ENCODE results near the gene PAPSS2. TPM values are rescaled to one million over a fixed set of nuclear protein-coding genes. Genes with fewer than 3 reads are reported as not detected.
A peak's percentile ranks its signal among the peaks of the same experiment; 100 is the strongest.

The PAPSS2 gene
- total RNA-seq, 2 donors from 2014 or later = 15.7 to 20.2 TPM

DNA sequence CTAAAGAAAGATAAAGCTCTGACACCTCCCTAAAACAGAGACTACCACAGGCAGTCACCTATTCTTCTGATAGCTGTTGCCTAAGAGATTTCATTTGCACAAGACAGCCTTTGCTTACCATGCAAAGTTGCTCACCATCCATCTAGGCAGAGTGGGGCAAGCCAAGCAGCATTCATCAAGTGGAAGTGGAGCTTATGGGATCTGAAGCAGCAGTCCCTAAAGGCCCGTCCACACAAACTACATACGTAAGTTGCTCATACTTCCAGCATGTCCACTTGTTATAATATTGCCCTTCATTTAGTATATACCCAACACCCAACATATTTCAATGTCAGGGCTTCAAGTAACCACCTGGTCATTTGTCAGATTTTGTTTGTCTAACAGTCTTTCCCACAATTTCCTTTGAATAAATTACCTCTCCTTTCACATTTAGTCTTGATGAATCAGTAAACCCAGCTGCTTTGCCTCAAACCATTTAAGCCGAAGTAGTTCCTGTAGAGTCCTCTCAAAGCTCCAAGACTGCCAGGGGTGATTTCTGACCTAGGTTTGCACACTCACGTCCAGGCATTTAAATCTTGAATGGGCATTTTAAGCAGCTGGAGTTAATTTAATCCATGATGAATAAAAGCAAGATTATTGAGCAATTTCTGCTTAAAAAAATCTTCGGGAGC, 90.5 kb downstream of the PAPSS2 start:
- peaks cover 53% of the 10 kb centered on the region for H3K36me3 ChIP-seq (ENCODE audit: control insufficient read depth, insufficient read depth, low read length)
- no peak overlapping the region for H3K9ac ChIP-seq (ENCODE audit: extremely low read depth, low read length, poor library complexity, severe bottlenecking)
- peaks cover 26% of the 10 kb centered on the region for H3K36me3 Mint-ChIP-seq (ENCODE audit: low read depth)
- TF ChIP-seq, protein P1, sequence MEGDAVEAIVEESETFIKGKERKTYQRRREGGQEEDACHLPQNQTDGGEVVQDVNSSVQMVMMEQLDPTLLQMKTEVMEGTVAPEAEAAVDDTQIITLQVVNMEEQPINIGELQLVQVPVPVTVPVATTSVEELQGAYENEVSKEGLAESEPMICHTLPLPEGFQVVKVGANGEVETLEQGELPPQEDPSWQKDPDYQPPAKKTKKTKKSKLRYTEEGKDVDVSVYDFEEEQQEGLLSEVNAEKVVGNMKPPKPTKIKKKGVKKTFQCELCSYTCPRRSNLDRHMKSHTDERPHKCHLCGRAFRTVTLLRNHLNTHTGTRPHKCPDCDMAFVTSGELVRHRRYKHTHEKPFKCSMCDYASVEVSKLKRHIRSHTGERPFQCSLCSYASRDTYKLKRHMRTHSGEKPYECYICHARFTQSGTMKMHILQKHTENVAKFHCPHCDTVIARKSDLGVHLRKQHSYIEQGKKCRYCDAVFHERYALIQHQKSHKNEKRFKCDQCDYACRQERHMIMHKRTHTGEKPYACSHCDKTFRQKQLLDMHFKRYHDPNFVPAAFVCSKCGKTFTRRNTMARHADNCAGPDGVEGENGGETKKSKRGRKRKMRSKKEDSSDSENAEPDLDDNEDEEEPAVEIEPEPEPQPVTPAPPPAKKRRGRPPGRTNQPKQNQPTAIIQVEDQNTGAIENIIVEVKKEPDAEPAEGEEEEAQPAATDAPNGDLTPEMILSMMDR (conservative IDR thresholded peaks at IDR 0.05) = no peak
- H3K27me3 ChIP-seq (ENCODE audit: control insufficient read depth, insufficient read depth, low read length, poor library complexity, severe bottlenecking) = no peaks in the 10 kb centered on the region
- H3K27ac Mint-ChIP-seq = peak overlapping the region; percentile 65
- no peaks in the 10 kb centered on the region for H3K27me3 Mint-ChIP-seq (ENCODE audit: insufficient read depth)
- peaks cover 23% of the 10 kb centered on the region for H3K4me1 Mint-ChIP-seq
- peaks cover 8% of the 10 kb centered on the region for H3K4me1 ChIP-seq (ENCODE audit: control insufficient read depth, insufficient read depth, low read length)
- no peak overlapping the region for H3K4me3 Mint-ChIP-seq
- H3K9me3 ChIP-seq (ENCODE audit: control insufficient read depth, low read length) = peaks cover 6% of the 10 kb centered on the region
- 81 to 96% methylated on average over 3 to 5 of the region's 5 CpGs for WGBS, 2 experiments (ENCODE audit: insufficient coverage in 1 of 2, insufficient read length in 1 of 2)
- H3K27ac ChIP-seq (ENCODE audit: low read depth, low read length) = no peak overlapping the region
- peaks cover 4% of the 10 kb centered on the region for H3K9me3 Mint-ChIP-seq
- H3K4me3 ChIP-seq (ENCODE audit: low read length) = no peak overlapping the region
- DNase-seq = no peak

DNA sequence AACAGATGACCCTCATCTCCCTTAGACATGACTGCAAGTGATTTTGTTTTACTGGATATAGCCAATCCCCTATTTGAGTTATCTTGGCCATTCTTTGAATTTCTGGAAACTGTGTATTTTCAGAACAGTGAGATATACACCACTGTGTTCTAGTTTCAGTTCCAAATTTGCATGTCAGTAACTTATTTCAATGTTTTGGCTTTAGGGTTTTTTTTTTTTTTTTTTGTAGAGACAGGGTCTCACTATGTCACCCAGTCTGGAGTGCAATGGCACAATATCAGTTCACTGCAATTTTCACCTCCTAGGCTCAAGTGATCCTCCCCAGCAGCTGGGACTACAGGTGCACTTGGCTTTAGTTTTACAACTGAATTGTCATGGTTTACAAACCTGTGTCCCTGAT, 91.1 kb downstream of the PAPSS2 start:
- Histone ChIP-seq H3K9me3 (ENCODE audit: control insufficient read depth, low read length) (no peaks in the 10 kb centered on the region), H3K4me3 (ENCODE audit: low read length) (no peak overlapping the region), H3K9ac (ENCODE audit: extremely low read depth, low read length, poor library complexity, severe bottlenecking) (no peak overlapping the region), H3K27ac (ENCODE audit: low read depth, low read length) (no peak overlapping the region), H3K36me3 (ENCODE audit: control insufficient read depth, insufficient read depth, low read length) (peaks cover 51% of the 10 kb centered on the region), H3K27me3 (ENCODE audit: control insufficient read depth, insufficient read depth, low read length, poor library complexity, severe bottlenecking) (no peaks in the 10 kb centered on the region), H3K4me1 (ENCODE audit: control insufficient read depth, insufficient read depth, low read length) (peaks cover 8% of the 10 kb centered on the region)
- TF ChIP-seq, protein P1 (conservative IDR thresholded peaks at IDR 0.05) = no peak
- Mint-ChIP-seq H3K36me3 (ENCODE audit: low read depth) (peaks cover 22% of the 10 kb centered on the region), H3K27ac (no peak overlapping the region), H3K9me3 (peaks cover 4% of the 10 kb centered on the region), H3K27me3 (ENCODE audit: insufficient read depth) (no peaks in the 10 kb centered on the region), H3K4me3 (no peak overlapping the region), H3K4me1 (peaks cover 23% of the 10 kb centered on the region)
- DNase-seq = no peak

DNA sequence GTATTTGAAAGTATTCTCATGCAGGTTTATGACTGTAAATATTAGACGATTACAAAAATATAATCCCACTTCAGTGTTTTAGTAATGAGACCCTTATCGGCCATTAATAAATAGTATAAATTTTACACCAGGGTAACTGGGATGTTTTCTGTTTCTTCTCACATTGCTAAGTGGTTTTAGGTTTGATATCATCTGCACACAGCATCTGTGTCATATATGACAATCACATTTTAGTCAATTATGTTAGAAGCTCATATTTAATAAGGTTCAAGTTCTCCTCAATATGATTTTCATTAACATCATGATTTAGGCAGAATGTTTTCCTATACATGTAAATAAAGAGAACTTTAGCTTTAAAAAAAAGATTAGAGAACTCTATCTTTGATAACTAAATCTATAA, 91.6 kb downstream of the PAPSS2 start:
- no peak overlapping the region for H3K27ac ChIP-seq (ENCODE audit: low read depth, low read length)
- TF ChIP-seq, protein P1 (conservative IDR thresholded peaks at IDR 0.05) = no peak
- peaks cover 23% of the 10 kb centered on the region for H3K4me1 Mint-ChIP-seq
- no peak overlapping the region for H3K9ac ChIP-seq (ENCODE audit: extremely low read depth, low read length, poor library complexity, severe bottlenecking)
- no peak overlapping the region for H3K4me3 Mint-ChIP-seq
- 93% methylated on average over 2 of the region's 2 CpGs; no CpG with 5 or more reads in 1 of the 2 experiments for WGBS, 2 experiments (ENCODE audit: insufficient coverage in 1 of 2, insufficient read length in 1 of 2)
- H3K27ac Mint-ChIP-seq = no peak overlapping the region
- H3K36me3 ChIP-seq (ENCODE audit: control insufficient read depth, insufficient read depth, low read length) = peaks cover 53% of the 10 kb centered on the region
- no peak overlapping the region for H3K4me3 ChIP-seq (ENCODE audit: low read length)
- H3K9me3 Mint-ChIP-seq = peaks cover 4% of the 10 kb centered on the region
- DNase-seq = no peak
- no peaks in the 10 kb centered on the region for H3K27me3 Mint-ChIP-seq (ENCODE audit: insufficient read depth)
- H3K9me3 ChIP-seq (ENCODE audit: control insufficient read depth, low read length) = no peaks in the 10 kb centered on the region
- peaks cover 27% of the 10 kb centered on the region for H3K36me3 Mint-ChIP-seq (ENCODE audit: low read depth)
- no peaks in the 10 kb centered on the region for H3K27me3 ChIP-seq (ENCODE audit: control insufficient read depth, insufficient read depth, low read length, poor library complexity, severe bottlenecking)
- H3K4me1 ChIP-seq (ENCODE audit: control insufficient read depth, insufficient read depth, low read length) = peaks cover 8% of the 10 kb centered on the region

Data from endodermal cell (in vitro differentiated cells).